HepG2 (cell line): ENCODE data around the gene PSMA7. TPM values are rescaled to one million over a fixed set of nuclear protein-coding genes. Genes with fewer than 3 reads are reported as not detected.

Source experiments
- AKNA ChIP-seq: sonication (generic); formaldehyde crosslinking; IDR thresholded peaks from 2 replicates; pipeline ENCODE4 v1.4.0; 2020; ENCODE audit warnings: missing genetic modification reagents, borderline replicate concordance
- FOXM1 ChIP-seq: sonication (generic); formaldehyde crosslinking; IDR thresholded peaks from 2 replicates; pipeline ENCODE4 v1.5.0; 2020; ENCODE audit warnings: missing genetic modification reagents
- GZF1 ChIP-seq: sonication (generic); formaldehyde crosslinking; IDR thresholded peaks from 2 replicates; pipeline ENCODE4 v1.5.1; 2020; ENCODE audit warnings: mild to moderate bottlenecking, missing genetic modification reagents
- MIER2 ChIP-seq: IDR thresholded peaks from 2 replicates; pipeline ENCODE4 v1.6.1; 2016; ENCODE audit warnings: missing biosample characterization, missing genetic modification reagents
- NFE2 ChIP-seq: sonication (generic); formaldehyde crosslinking; IDR thresholded peaks from 2 replicates; pipeline ENCODE4 v1.4.0; 2020; ENCODE audit warnings: missing genetic modification reagents
- NFIC ChIP-seq: IDR thresholded peaks from 2 replicates; pipeline ENCODE4 v1.6.1; 2012; ENCODE audit warnings: mild to moderate bottlenecking, low read length, inconsistent platforms
- RFXAP ChIP-seq: sonication (generic); formaldehyde crosslinking; IDR thresholded peaks from 2 replicates; pipeline ENCODE4 v1.4.0; 2020; ENCODE audit warnings: missing genetic modification reagents, borderline replicate concordance
- TBL1XR1 ChIP-seq: fragments of 150-350 bp; IDR thresholded peaks from 2 replicates; pipeline ENCODE4 v1.6.1; 2014; ENCODE audit warnings: borderline replicate concordance, low read length; ENCODE audit not compliant: partially characterized antibody
- ZBTB33 ChIP-seq: sonication (generic); formaldehyde crosslinking; IDR thresholded peaks from 2 replicates; pipeline ENCODE4 v1.4.0; 2020; ENCODE audit warnings: missing genetic modification reagents
- ZBTB43 ChIP-seq: sonication (generic); formaldehyde crosslinking; conservative IDR thresholded peaks from 2 replicates; pipeline ENCODE4 v1.4.0; 2020; ENCODE audit warnings: missing genetic modification reagents
- ZNF44 ChIP-seq: sonication (generic); formaldehyde crosslinking; IDR thresholded peaks from 2 replicates; pipeline ENCODE4 v1.5.1; 2020; ENCODE audit warnings: mild to moderate bottlenecking, missing genetic modification reagents
- ZNF556 ChIP-seq: sonication (generic); formaldehyde crosslinking; IDR thresholded peaks from 2 replicates; pipeline ENCODE4 v1.4.0; 2020; ENCODE audit warnings: mild to moderate bottlenecking, missing genetic modification reagents, borderline replicate concordance
- ZNF616 ChIP-seq: sonication (generic); formaldehyde crosslinking; IDR thresholded peaks from 2 replicates; pipeline ENCODE4 v1.5.0; 2020; ENCODE audit warnings: low read depth, mild to moderate bottlenecking, missing genetic modification reagents
- ZNF883 ChIP-seq: sonication (generic); formaldehyde crosslinking; IDR thresholded peaks from 2 replicates; pipeline ENCODE4 v1.5.1; 2020; ENCODE audit warnings: mild to moderate bottlenecking, missing genetic modification reagents; ENCODE audit errors: not compliant biosample characterization
- polyA plus RNA-seq, 8 experiments: library from polyadenylated mRNA; depleted of rRNA in 3 of 8; stranded (reverse) in 7 of 8; unstranded in 1 of 8; fragments of >200 nt; fragmentation: Illumina TruSeq in 4 of 8; extraction: Trizol in 4 of 8; gene quantifications; 2 replicates each; pipeline versions ENCODE4 v1.2.1 to v1.2.3, GENCODE V29; 2011 to 2016; ENCODE audit warnings: low read depth in 4 of 8, missing spikeins in 1 of 8, mixed read lengths in 1 of 8; ENCODE audit not compliant: insufficient read depth in 1 of 8
- total RNA-seq, 5 experiments: library from RNA; depleted of rRNA; stranded (reverse); fragments of >200 nt; fragmentation: Illumina TruSeq; extraction: Trizol; gene quantifications; 2 replicates each; pipeline ENCODE4 v1.2.3, GENCODE V29; 2016; ENCODE audit warnings: low read depth in 1 of 5
- TF ChIP-seq, protein P1 (sequence below): sonication (generic); formaldehyde crosslinking; IDR thresholded peaks from 2 replicates; pipeline ENCODE4 v1.9.0; 2021; ENCODE audit warnings: missing genetic modification reagents, mild to moderate bottlenecking, borderline replicate concordance
- TF ChIP-seq, protein P2 (sequence below): sonication (generic); formaldehyde crosslinking; IDR thresholded peaks from 2 replicates; pipeline ENCODE4 v1.4.0; 2020; ENCODE audit warnings: missing genetic modification reagents

The PSMA7 gene
- total and polyA plus RNA-seq, 2 of the 13 experiments (the other 11 are each of a cell fraction or from before 2014, with no cell fraction given): 531 to 631 TPM

GRCh38 chr20:62142252-62143080, 728 bp downstream of the PSMA7 start (continued):
- TF ChIP-seq MIER2 (CRISPR knock-in tag) (no peak), TBL1XR1 (no peak), RFXAP (no peak), AKNA (CRISPR knock-in tag) (peak; percentile 59; the same call in 1 of the 2 replicates), ZBTB33 (CRISPR knock-in tag) (no peak), ZBTB43 (CRISPR knock-in tag) (peak; percentile 39; the same call in 1 of the 2 replicates), ZNF616 (CRISPR knock-in tag) (no peak), GZF1 (CRISPR knock-in tag) (no peak), NFIC (no peak), ZNF44 (CRISPR knock-in tag) (0 out of 2 replicates have a peak, but pooled peaks have one; percentile 61), ZNF556 (CRISPR knock-in tag) (no peak), ZNF883 (CRISPR knock-in tag) (no peak), NFE2 (CRISPR knock-in tag) (no peak), FOXM1 (CRISPR knock-in tag) (no peak)
- TF ChIP-seq, protein P1, sequence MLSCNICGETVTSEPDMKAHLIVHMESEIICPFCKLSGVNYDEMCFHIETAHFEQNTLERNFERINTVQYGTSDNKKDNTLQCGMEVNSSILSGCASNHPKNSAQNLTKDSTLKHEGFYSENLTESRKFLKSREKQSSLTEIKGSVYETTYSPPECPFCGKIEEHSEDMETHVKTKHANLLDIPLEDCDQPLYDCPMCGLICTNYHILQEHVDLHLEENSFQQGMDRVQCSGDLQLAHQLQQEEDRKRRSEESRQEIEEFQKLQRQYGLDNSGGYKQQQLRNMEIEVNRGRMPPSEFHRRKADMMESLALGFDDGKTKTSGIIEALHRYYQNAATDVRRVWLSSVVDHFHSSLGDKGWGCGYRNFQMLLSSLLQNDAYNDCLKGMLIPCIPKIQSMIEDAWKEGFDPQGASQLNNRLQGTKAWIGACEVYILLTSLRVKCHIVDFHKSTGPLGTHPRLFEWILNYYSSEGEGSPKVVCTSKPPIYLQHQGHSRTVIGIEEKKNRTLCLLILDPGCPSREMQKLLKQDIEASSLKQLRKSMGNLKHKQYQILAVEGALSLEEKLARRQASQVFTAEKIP (CRISPR knock-in tag): no peak
- TF ChIP-seq, protein P2, sequence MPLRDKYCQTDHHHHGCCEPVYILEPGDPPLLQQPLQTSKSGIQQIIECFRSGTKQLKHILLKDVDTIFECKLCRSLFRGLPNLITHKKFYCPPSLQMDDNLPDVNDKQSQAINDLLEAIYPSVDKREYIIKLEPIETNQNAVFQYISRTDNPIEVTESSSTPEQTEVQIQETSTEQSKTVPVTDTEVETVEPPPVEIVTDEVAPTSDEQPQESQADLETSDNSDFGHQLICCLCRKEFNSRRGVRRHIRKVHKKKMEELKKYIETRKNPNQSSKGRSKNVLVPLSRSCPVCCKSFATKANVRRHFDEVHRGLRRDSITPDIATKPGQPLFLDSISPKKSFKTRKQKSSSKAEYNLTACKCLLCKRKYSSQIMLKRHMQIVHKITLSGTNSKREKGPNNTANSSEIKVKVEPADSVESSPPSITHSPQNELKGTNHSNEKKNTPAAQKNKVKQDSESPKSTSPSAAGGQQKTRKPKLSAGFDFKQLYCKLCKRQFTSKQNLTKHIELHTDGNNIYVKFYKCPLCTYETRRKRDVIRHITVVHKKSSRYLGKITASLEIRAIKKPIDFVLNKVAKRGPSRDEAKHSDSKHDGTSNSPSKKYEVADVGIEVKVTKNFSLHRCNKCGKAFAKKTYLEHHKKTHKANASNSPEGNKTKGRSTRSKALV (CRISPR knock-in tag): no peak
